Right renal cortex interstitium (tissue), 3 donors: Measurements from ENCODE around the gene IFT81. TPM values are rescaled to one million over a fixed set of nuclear protein-coding genes. Genes with fewer than 3 reads are reported as not detected.
"Not testable (repeated sequence)": the region's sequence is repeated elsewhere in the genome, so short reads cannot be mapped to it uniquely, and the experiment has no call there.

Experiments
- DNase-seq, 3 donors: peaks; one replicate each; pipeline ENCODE4 v3.0.0-alpha.2; 2013; ENCODE audit warnings: low read depth in 3 of 3, low spot score in 2 of 3
- polyA plus RNA-seq, 3 donors: library from polyadenylated mRNA; unstranded; fragments of 120-200 nt; gene quantifications; one replicate each; pipeline ENCODE4 v1.2.1, GENCODE V29; 2013; ENCODE audit not compliant: insufficient read length in 3 of 3

The IFT81 gene
- polyA plus RNA-seq, 3 donors = 48.9 to 63.1 (median 57.1) TPM

- DNase-seq = no peak
Observed at GRCh38 chr12:110107369-110108281, 16.5 kb upstream of the IFT81 start.

DNA sequence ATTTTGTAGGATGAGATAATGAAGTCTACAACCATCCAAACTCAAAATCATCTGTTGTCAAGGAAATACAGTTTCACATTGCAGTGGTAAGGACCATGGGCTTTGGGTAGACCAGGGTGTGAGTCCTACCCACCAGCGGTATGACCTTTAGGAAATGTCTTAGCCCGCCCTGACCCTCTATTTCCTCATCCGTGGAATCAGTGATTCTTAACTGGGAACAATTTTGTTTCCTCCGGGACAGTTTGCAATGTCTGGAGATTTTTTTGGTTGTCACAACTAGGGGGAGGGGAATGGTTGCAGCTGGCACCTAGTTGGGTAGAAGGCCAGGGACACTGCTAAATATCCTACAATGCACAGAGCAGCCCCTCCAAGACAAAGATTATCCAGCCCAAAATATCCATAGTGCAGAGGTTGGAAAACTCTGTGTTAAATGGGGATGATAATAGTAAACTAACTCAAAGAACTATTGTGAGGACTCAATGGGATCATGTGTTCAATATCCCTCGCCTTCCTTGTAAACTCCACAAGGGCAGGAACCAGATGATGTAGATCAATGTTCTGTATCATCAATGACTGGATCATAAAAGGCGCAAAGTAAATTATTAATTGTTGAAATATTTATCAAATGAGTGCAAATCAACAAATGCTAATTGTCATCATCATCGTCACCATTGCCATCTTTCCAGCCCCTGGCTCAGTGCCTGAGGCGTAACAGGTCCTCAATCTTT, 15.7 kb upstream of the IFT81 start:
- DNase-seq = no peak

GRCh38 chr12:110109037-110109836, 14.9 kb upstream of the IFT81 start:
- DNase-seq = no peak

DNA sequence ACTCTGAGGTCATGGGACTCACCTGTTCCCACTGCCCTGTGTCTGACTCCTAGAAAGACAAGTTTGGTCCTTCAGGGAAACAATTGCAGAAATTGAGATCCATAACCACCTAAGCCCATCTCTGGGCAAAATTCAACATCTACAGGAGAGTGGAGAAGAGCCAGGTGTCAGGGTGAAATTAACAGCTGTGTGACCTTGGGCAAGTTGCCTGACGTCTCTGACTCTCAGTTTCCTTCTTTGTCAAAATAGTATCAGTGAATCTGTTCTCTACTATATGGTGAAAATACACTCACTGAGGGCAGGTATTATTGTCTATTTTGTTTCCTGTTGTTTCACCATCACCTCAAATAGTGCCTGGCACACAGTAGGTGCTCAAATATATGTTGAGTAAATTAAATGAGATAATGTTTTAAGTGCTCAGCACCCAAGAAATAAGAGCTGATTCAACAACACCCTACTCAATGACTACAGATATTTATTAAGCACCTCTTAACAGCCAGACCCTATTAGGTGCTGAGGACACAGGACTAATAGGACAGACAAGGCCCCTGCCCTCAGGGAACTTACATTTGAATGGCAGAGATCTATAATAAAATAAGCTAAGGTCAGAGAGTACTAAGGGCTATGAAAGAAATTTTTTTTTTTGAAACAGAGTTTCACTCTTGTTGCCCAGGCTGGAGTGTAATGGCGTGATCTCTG, 14.2 kb upstream of the IFT81 start:
- no peak for DNase-seq

- DNase-seq = no peak
Observed at GRCh38 chr12:110111476-110112334, 12.5 kb upstream of the IFT81 start.

DNA sequence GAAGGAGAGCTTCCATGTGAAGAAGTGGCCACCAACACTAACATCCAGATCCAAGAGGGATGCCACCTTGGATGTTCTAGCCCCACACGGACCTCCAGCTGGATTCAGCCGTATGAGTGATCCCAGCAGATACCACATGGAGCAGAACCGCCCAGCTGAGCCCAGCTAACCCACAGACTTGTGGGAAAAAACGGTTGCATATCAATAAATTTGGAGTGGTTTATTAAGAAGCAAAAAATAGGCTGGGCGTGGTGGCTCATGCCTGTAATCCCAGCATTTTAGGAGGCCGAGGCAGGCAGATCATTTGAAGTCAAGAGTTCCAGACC, 11.9 kb upstream of the IFT81 start:
- no peak for DNase-seq

- no peak for DNase-seq
Observed at GRCh38 chr12:110114528-110114937, 9.6 kb upstream of the IFT81 start.

DNA sequence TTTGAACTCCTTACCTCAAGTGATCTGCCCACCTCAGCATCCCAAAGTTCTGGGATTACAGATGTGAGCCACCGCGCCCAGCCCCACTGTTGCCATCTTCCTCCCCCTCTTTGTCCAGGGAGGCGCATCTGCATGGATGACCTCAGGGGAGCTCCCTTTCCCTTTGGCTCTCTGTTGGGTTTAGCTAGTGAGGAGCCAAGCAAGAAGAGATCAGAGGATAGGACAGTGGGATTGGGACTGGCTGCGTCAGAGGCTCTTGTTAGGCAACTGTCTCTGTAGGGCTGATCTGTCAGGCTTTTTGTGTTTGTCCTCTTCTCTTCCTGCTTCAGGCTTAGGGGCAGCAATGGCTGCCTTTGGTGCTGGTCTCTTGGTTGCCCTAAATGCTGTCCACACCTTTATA, 8.5 kb upstream of the IFT81 start:
- no peak for DNase-seq

GRCh38 chr12:110116623-110117022, 7.5 kb upstream of the IFT81 start:
- DNase-seq = no peak

GRCh38 chr12:110117210-110117609, 6.9 kb upstream of the IFT81 start:
- DNase-seq = not testable (repeated sequence)

- DNase-seq = no peak
Observed at GRCh38 chr12:110117956-110118685, 6.0 kb upstream of the IFT81 start.

GRCh38 chr12:110122929-110123328, 1.2 kb upstream of the IFT81 start:
- DNase-seq = no peak

GRCh38 chr12:110123919-110124268, 263 bp upstream of the IFT81 start:
- no peak for DNase-seq

- no peak for DNase-seq
Observed at GRCh38 chr12:110126557-110126956, 2.4 kb downstream of the IFT81 start.

- no peak for DNase-seq
Observed at GRCh38 chr12:110134691-110135411, 10.7 kb downstream of the IFT81 start.

GRCh38 chr12:110135806-110136205, 11.6 kb downstream of the IFT81 start:
- DNase-seq = no peak

GRCh38 chr12:110137786-110138185, 13.6 kb downstream of the IFT81 start:
- no peak for DNase-seq

- DNase-seq = no peak
Observed at GRCh38 chr12:110141389-110141788, 17.2 kb downstream of the IFT81 start.
